ENCODE data around the gene ZCCHC8. TPM values are rescaled to one million over a fixed set of nuclear protein-coding genes. Genes with fewer than 3 reads are reported as not detected.

ZCCHC8 gene
- total and polyA plus RNA-seq, 2 donors: 15.9 to 50.4 TPM

Small RNA genes within 50 kb of the gene (small RNA-seq; reads per million reads assigned to genes)
- 0.09 reads per million for gene RF00411

Other genes starting within 250 kb of the ZCCHC8 start
- 17.0 TPM for gene VPS33A, start 234.4 kb downstream of the ZCCHC8 start, total RNA-seq
- 12.4 TPM for gene VPS33A, start 234.4 kb downstream of the ZCCHC8 start, polyA plus RNA-seq
- 69.2 TPM for gene CLIP1, start 78.3 kb downstream of the ZCCHC8 start, total RNA-seq
- 53.4 TPM for gene CLIP1, start 78.3 kb downstream of the ZCCHC8 start, polyA plus RNA-seq
- 87.4 TPM for gene RSRC2, start 26.0 kb upstream of the ZCCHC8 start, total RNA-seq
- 55.5 TPM for gene RSRC2, start 26.0 kb upstream of the ZCCHC8 start, polyA plus RNA-seq
- gene KNTC1, start 26.3 kb upstream of the ZCCHC8 start, total RNA-seq: 73.9 TPM
- 4.4 TPM for gene KNTC1, start 26.3 kb upstream of the ZCCHC8 start, polyA plus RNA-seq
- gene HCAR2, start 202.4 kb upstream of the ZCCHC8 start, total RNA-seq: 3.8 TPM
- 4.0 TPM for gene HCAR2, start 202.4 kb upstream of the ZCCHC8 start, polyA plus RNA-seq
- gene HCAR3, start 215.9 kb upstream of the ZCCHC8 start, total RNA-seq: 2.9 TPM
- gene HCAR3, start 215.9 kb upstream of the ZCCHC8 start, polyA plus RNA-seq: 4.1 TPM
- gene HCAR1, start 229.9 kb upstream of the ZCCHC8 start, total RNA-seq: 1.6 TPM
- 0.46 TPM for gene HCAR1, start 229.9 kb upstream of the ZCCHC8 start, polyA plus RNA-seq

Measured in urinary bladder (tissue), 2 donors.